B cell (primary cell): ENCODE data around the gene QKI. TPM values are rescaled to one million over a fixed set of nuclear protein-coding genes. Genes with fewer than 3 reads are reported as not detected.

Source experiments
- ATAC-seq: fragments of 200-7000 bp; cut with Tn5 transposase; one replicate; pipeline ENCODE4 v1.10.0; 2021; ENCODE audit warnings: low read depth, mild to moderate bottlenecking, moderate number of reproducible peaks, moderate library complexity
- CTCF ChIA-PET: fragments of 350-600 bp; sonication (Branson Sonifier 250); formaldehyde crosslinking; loops from one replicate; lab custom pipeline; 2021; ENCODE audit warnings: antibody characterized with exemption, inconsistent platforms; lab: Charles Lee
- POLR2A ChIA-PET: fragments of 350-600 bp; sonication (Branson Sonifier 250); formaldehyde crosslinking; loops from one replicate; lab custom pipeline; 2021; ENCODE audit warnings: antibody characterized with exemption; lab: Charles Lee
- DNase-seq: peaks from one replicate; pipeline ENCODE4 v3.0.0; 2013
- H2AFZ ChIP-seq: 2 replicates; pipeline ENCODE4 v1.6.1; 2012; ENCODE audit warnings: mild to moderate bottlenecking, low read depth, low read length; ENCODE audit not compliant: insufficient read depth, poor library complexity, severe bottlenecking
- H3K27ac ChIP-seq, 2 donors: 1 replicate in 1 of 2; 2 replicates in 1 of 2; pipeline ENCODE4 v1.5.1; 2012 to 2013; ENCODE audit warnings: low read length in 2 of 2, mild to moderate bottlenecking in 2 of 2, moderate library complexity in 1 of 2
- H3K27me3 ChIP-seq, 4 experiments: fragments of 200-600 bp in 1 of 4; sonication (generic) in 1 of 4; replicated peaks in 1 of 4; 1 replicate in 2 of 4; 2 replicates in 2 of 4; pipeline versions ENCODE4 v1.6.1 to v1.7.0; 2013 to 2016; ENCODE audit warnings: low read length in 3 of 4, mild to moderate bottlenecking in 2 of 4, mixed read lengths in 1 of 4, moderate library complexity in 1 of 4; ENCODE audit not compliant: insufficient read depth in 4 of 4, control insufficient read depth in 3 of 4; ENCODE audit errors: control extremely low read depth in 1 of 4
- H3K36me3 ChIP-seq, 2 experiments: replicated peaks in 1 of 2; 1 replicate in 1 of 2; 2 replicates in 1 of 2; pipeline versions ENCODE4 v1.6.1 to v1.7.1; 2013; ENCODE audit warnings: low read length in 1 of 2; ENCODE audit not compliant: insufficient read depth in 2 of 2, control insufficient read depth in 1 of 2; ENCODE audit errors: control extremely low read depth in 1 of 2, extremely low read depth in 1 of 2
- H3K4me1 ChIP-seq, 2 donors: fragments of 200-600 bp in 1 of 2; sonication (generic) in 1 of 2; 1 replicate in 1 of 2; 2 replicates in 1 of 2; pipeline versions ENCODE4 v1.5.1 to v1.6.1; 2013 to 2017; ENCODE audit warnings: low read length in 2 of 2; ENCODE audit not compliant: control insufficient read depth in 2 of 2, insufficient read depth in 2 of 2
- H3K4me2 ChIP-seq: replicated peaks from 2 replicates; pipeline ENCODE3; 2012; ENCODE audit warnings: mild to moderate bottlenecking, low read depth, low read length; ENCODE audit not compliant: poor library complexity, severe bottlenecking
- H3K4me3 ChIP-seq, 5 experiments: fragments of 200-600 bp in 1 of 5; sonication (generic) in 1 of 5; 1 replicate in 3 of 5; 2 replicates in 2 of 5; pipeline versions ENCODE4 v1.5.1 to v1.7.0; 2011 to 2016; ENCODE audit warnings: low read length in 4 of 5, mild to moderate bottlenecking in 4 of 5, low read depth in 2 of 5, control low read depth in 1 of 5, moderate library complexity in 1 of 5; ENCODE audit not compliant: insufficient read depth in 1 of 5; ENCODE audit errors: control extremely low read depth in 1 of 5, extremely low read depth in 1 of 5
- H3K79me2 ChIP-seq: fragments of 200-600 bp; sonication (generic); one replicate; pipeline ENCODE4 v1.6.0; 2016; ENCODE audit warnings: low read length; ENCODE audit not compliant: control insufficient read depth, insufficient read depth
- H3K9ac ChIP-seq: fragments of 200-600 bp; sonication (generic); 2 replicates; pipeline ENCODE4 v1.6.1; 2017; ENCODE audit warnings: mild to moderate bottlenecking, low read length, moderate library complexity
- H3K9me3 ChIP-seq, 3 donors: one replicate each; pipeline versions ENCODE4 v1.6.1 to v1.7.1; 2013; ENCODE audit warnings: low read length in 2 of 3; ENCODE audit not compliant: control insufficient read depth in 2 of 3, insufficient read depth in 1 of 3; ENCODE audit errors: control extremely low read depth in 1 of 3
- H4K20me1 ChIP-seq: 2 replicates; pipeline ENCODE4 v1.6.0; 2012; ENCODE audit warnings: mild to moderate bottlenecking, low read length; ENCODE audit not compliant: insufficient read depth, control insufficient read depth, poor library complexity, severe bottlenecking
- H3K27ac Mint-ChIP-seq: one replicate; pipeline ENCODE4 v1.8.0; 2021; ENCODE audit warnings: mixed read lengths
- H3K27me3 Mint-ChIP-seq: one replicate; pipeline ENCODE4 v1.8.0; 2021; ENCODE audit warnings: mixed read lengths
- H3K4me1 Mint-ChIP-seq: one replicate; pipeline ENCODE4 v1.8.0; 2021; ENCODE audit warnings: mixed read lengths
- H3K4me3 Mint-ChIP-seq: one replicate; pipeline ENCODE4 v1.8.0; 2021; ENCODE audit warnings: mixed read lengths
- H3K9me3 Mint-ChIP-seq: one replicate; pipeline ENCODE4 v1.8.0; 2022; ENCODE audit warnings: mixed read lengths; ENCODE audit not compliant: insufficient read depth
- EZH2 ChIP-seq: IDR thresholded peaks from 2 replicates; pipeline ENCODE4 v1.6.1; 2012; ENCODE audit warnings: borderline replicate concordance, low read depth, mild to moderate bottlenecking, moderate library complexity, low read length; ENCODE audit not compliant: insufficient read depth, poor library complexity, severe bottlenecking
- WGBS: methylation state at CpG from one replicate; pipeline ENCODE4 v1.1.5; 2013; ENCODE audit warnings: missing lambda C conversion rate; ENCODE audit not compliant: insufficient coverage; 5-methylcytosine and 5-hydroxymethylcytosine counted together
- intact Hi-C: fragments of 100-400 bp; cut with micrococcal nuclease; formaldehyde crosslinking; loops from one replicate; pipeline ENCODE4 v1.10.0; 2022
- polyA plus RNA-seq: library from polyadenylated mRNA; depleted of rRNA; stranded (reverse); fragments of >200 nt; gene quantifications from 2 replicates; pipeline ENCODE4 v1.2.3, GENCODE V29; 2012
- total RNA-seq, 2 donors: library from RNA; stranded (reverse); fragments of 120-200 nt in 1 of 2; gene quantifications; 1 replicate in 1 of 2; 2 replicates in 1 of 2; pipeline versions ENCODE4 v1.2.3 to v1.2.4, GENCODE V29; 2013 to 2022
- TF ChIP-seq, protein P1 (sequence below): fragments of 200-600 bp; IDR thresholded peaks from one replicate; pipeline ENCODE4 v1.8.0; 2022; ENCODE audit warnings: antibody characterized with exemption, mild to moderate bottlenecking

QKI gene
- total and polyA plus RNA-seq, 2 donors (not counting 1 experiment from before 2014, with no cell fraction given): 38.8 to 79.5 TPM

DNA sequence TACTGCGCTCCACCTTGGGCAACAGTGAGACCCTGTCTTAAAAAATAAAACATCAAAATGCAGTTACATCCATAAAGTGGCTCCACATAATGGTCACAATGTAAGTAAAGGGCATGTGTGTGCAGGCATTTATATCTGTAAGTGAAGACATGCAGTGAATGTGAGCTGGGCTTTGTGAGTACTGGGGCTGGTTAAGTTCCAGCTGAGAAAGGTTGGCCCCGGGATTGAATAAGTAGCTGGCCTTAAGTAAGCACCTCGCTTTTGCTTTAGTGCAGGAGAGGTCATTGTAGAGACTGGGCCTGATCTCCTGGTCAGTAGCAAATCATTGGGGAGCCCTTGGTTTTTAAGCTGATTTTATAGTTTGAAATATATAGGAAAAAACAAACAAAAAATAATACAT, 8.0 kb downstream of the QKI start:
- ChIA-PET POLR2A (no interaction called here), CTCF (no interaction called here)
- H3K4me3 ChIP-seq: no peak overlapping the region
- no peaks in the 10 kb centered on the region for H3K27me3 ChIP-seq
- no peak overlapping the region for H3K27ac Mint-ChIP-seq
- DNase-seq: no peak
- H3K27ac ChIP-seq: no peak overlapping the region
- no peaks in the 10 kb centered on the region for H3K9me3 ChIP-seq
- peaks cover 0 to 3% of the 10 kb centered on the region in 2 experiments for H3K36me3 ChIP-seq
- no peak overlapping the region for H3K4me3 Mint-ChIP-seq
- peaks cover 0 to 19% of the 10 kb centered on the region in 2 donors for H3K4me1 ChIP-seq
- peaks cover 53% of the 10 kb centered on the region for H3K4me1 Mint-ChIP-seq
- no peaks in the 10 kb centered on the region for H3K27me3 Mint-ChIP-seq
- H4K20me1 ChIP-seq: peaks cover 74% of the 10 kb centered on the region
- intact Hi-C loops: loop anchor here (10.0 kb wide), 1 partner anchor 132 kb away; no protein-coding TSS in a partner anchor
- TF ChIP-seq EZH2: no peak
- TF ChIP-seq, protein P1, sequence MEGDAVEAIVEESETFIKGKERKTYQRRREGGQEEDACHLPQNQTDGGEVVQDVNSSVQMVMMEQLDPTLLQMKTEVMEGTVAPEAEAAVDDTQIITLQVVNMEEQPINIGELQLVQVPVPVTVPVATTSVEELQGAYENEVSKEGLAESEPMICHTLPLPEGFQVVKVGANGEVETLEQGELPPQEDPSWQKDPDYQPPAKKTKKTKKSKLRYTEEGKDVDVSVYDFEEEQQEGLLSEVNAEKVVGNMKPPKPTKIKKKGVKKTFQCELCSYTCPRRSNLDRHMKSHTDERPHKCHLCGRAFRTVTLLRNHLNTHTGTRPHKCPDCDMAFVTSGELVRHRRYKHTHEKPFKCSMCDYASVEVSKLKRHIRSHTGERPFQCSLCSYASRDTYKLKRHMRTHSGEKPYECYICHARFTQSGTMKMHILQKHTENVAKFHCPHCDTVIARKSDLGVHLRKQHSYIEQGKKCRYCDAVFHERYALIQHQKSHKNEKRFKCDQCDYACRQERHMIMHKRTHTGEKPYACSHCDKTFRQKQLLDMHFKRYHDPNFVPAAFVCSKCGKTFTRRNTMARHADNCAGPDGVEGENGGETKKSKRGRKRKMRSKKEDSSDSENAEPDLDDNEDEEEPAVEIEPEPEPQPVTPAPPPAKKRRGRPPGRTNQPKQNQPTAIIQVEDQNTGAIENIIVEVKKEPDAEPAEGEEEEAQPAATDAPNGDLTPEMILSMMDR: no peak
- 100% methylated on average over 1 of the region's 3 CpGs for WGBS
- H3K4me2 ChIP-seq: no peak overlapping the region
- no peak for ATAC-seq
- H2AFZ ChIP-seq: no peak overlapping the region
- no peak overlapping the region for H3K9ac ChIP-seq
- H3K9me3 Mint-ChIP-seq: no peaks in the 10 kb centered on the region
- H3K79me2 ChIP-seq: peaks cover 99% of the 10 kb centered on the region

- Histone ChIP-seq H3K9ac (no peak overlapping the region), H2AFZ (no peak overlapping the region), H4K20me1 (peaks cover 78% of the 10 kb centered on the region), H3K4me1 (peaks cover 0 to 12% of the 10 kb centered on the region in 2 donors), H3K4me2 (no peak overlapping the region), H3K4me3 (no peak overlapping the region), H3K27ac (no peak overlapping the region), H3K9me3 (no peaks in the 10 kb centered on the region), H3K79me2 (peaks cover 99% of the 10 kb centered on the region), H3K36me3 (peaks cover 0 to 3% of the 10 kb centered on the region in 2 experiments), H3K27me3 (no peaks in the 10 kb centered on the region)
- no peak overlapping the region for H3K27ac Mint-ChIP-seq
- no peak for DNase-seq
- POLR2A ChIA-PET: no interaction called here
- intact Hi-C loops: loop anchor here (10.0 kb wide), 1 partner anchor 131 kb away; no protein-coding TSS in a partner anchor
- no peaks in the 10 kb centered on the region for H3K9me3 Mint-ChIP-seq
- no peak overlapping the region for H3K4me3 Mint-ChIP-seq
- CTCF ChIA-PET: interaction anchor here (0.5 to 1.2 kb wide), 3 partner anchors 10 to 120 kb away, joined by 3 read pairs; no protein-coding TSS in a partner anchor
- no CpG with 5 or more reads among the region's 2 CpGs for WGBS
- no peaks in the 10 kb centered on the region for H3K27me3 Mint-ChIP-seq
- ATAC-seq: no peak
- no peak for TF ChIP-seq EZH2
- TF ChIP-seq, protein P1: no peak
- peaks cover 48% of the 10 kb centered on the region for H3K4me1 Mint-ChIP-seq
Observed at GRCh38 chr6:163423696-163424095, 9.2 kb downstream of the QKI start.
